Lower lobe of right lung (tissue), 2 donors: ENCODE results near the gene BLMH. TPM values are rescaled to one million over a fixed set of nuclear protein-coding genes. Genes with fewer than 3 reads are reported as not detected.
"Not testable (repeated sequence)": the region's sequence is repeated elsewhere in the genome, so short reads cannot be mapped to it uniquely, and the experiment has no call there.

Experiments used
- ATAC-seq, 2 donors: fragments of 200-7000 bp; cut with Tn5 transposase; one replicate each; pipeline ENCODE4 v1.9.1; 2020 to 2022; ENCODE audit warnings: mild to moderate bottlenecking in 2 of 2, moderate library complexity in 2 of 2
- DNase-seq: peaks from one replicate; pipeline ENCODE4 v3.0.0-alpha.2; 2020
- H3K27ac ChIP-seq: fragments of 200-600 bp; one replicate; pipeline ENCODE4 v1.8.0; 2022
- H3K27me3 ChIP-seq: fragments of 200-600 bp; one replicate; pipeline ENCODE4 v1.8.0; 2022; ENCODE audit warnings: low read depth
- H3K36me3 ChIP-seq: fragments of 200-600 bp; one replicate; pipeline ENCODE4 v1.8.0; 2022; ENCODE audit warnings: mild to moderate bottlenecking
- H3K4me1 ChIP-seq: fragments of 200-600 bp; one replicate; pipeline ENCODE4 v1.8.0; 2022
- H3K4me3 ChIP-seq: fragments of 200-600 bp; one replicate; pipeline ENCODE4 v1.8.0; 2022; ENCODE audit warnings: mild to moderate bottlenecking
- H3K9me3 ChIP-seq: fragments of 200-600 bp; one replicate; pipeline ENCODE4 v1.8.0; 2022
- CTCF ChIP-seq: fragments of 200-600 bp; IDR thresholded peaks from one replicate; pipeline ENCODE4 v1.8.0; 2022; ENCODE audit warnings: antibody characterized with exemption, mild to moderate bottlenecking
- intact Hi-C: fragments of 100-400 bp; cut with DNase I; formaldehyde crosslinking; loops from one replicate; pipeline ENCODE4 v1.11.0; 2022
- total RNA-seq: library from RNA; stranded (reverse); fragmentation: NEBNext Ultra II Directional; extraction: Animal tissue kit (Norgen Biotek cat#: 25700); gene quantifications from one replicate; pipeline ENCODE4 v1.2.1, GENCODE V29; 2021
- donor health status: DM: no; HTN: yes; CAD: no; lungs with severe emphysema.

Gene BLMH
- total RNA-seq, 1 donor from 2014 or later = 27.4 TPM

DNA sequence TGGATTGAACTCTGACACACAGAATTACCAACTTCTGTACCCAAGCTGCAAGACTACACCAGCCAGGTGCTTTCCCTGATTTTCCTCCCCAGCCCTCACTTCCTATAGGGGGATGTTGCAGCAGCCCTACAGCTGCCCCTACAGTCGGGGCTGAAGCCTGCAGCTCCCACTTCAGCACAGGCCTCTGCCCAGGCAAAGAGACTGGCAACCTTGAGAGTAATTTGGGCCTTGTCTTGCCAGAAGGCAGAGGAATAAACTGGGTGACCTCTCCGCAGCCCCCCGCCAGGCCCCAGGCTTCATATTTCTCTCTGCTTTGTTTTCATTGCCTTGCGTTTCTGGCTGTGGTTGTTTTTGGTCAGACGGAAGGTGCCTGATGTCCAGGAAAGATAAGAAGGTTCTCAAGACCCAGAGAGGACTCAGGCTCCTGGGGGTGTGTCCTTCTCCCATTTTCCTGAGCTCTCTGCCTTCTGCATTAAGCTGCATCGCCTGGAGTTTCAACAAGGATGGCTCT, 88.2 kb downstream of the BLMH start:
- no peak for TF ChIP-seq CTCF
- H3K27ac ChIP-seq = no peak overlapping the region
- no peaks in the 10 kb centered on the region for H3K9me3 ChIP-seq
- ATAC-seq (no peak), DNase-seq (no peak)
- H3K4me1 ChIP-seq = no peaks in the 10 kb centered on the region
- H3K4me3 ChIP-seq = no peak overlapping the region
- peaks cover 3% of the 10 kb centered on the region for H3K36me3 ChIP-seq
- intact Hi-C loops = no loop called here
- peaks cover 8% of the 10 kb centered on the region for H3K27me3 ChIP-seq

- ATAC-seq, H3K4me3 ChIP-seq, intact Hi-C loops, H3K27me3 ChIP-seq, H3K27ac ChIP-seq, DNase-seq, H3K4me1 ChIP-seq, H3K36me3 ChIP-seq, H3K9me3 ChIP-seq: not testable (repeated sequence)
These were observed 91.1 kb downstream of the BLMH start for GRCh38 chr17:30200656-30201055.

GRCh38 chr17:30200106-30200505, 91.6 kb downstream of the BLMH start:
- no peak for ATAC-seq
- no peaks in the 10 kb centered on the region for H3K4me1 ChIP-seq
- H3K9me3 ChIP-seq = no peaks in the 10 kb centered on the region
- H3K27me3 ChIP-seq = peaks cover 8% of the 10 kb centered on the region
- H3K4me3 ChIP-seq = no peak overlapping the region
- TF ChIP-seq CTCF = no peak
- H3K27ac ChIP-seq = no peak overlapping the region
- intact Hi-C loops = no loop called here
- DNase-seq = no peak
- H3K36me3 ChIP-seq = peaks cover 3% of the 10 kb centered on the region

DNA sequence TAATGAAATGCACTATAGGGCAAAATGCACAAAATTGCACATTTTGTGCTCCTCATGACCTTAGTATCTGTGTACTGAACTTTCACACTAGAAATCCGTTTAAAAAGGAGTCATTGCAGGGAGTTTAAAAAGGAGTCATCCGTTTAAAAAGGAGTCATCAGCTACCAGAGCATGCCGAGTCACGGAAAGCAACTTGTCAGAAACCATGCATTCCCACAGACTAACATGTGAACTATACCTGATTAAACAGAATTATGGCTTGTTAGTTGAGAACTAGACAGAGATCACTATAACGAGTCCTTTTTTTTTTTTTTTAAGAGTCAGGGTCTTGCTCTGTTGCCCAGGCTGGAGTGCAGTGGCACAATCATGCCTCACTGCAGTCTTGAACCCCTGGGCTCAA, 92.1 kb downstream of the BLMH start:
- Histone ChIP-seq H3K27ac (no peak overlapping the region), H3K9me3 (no peaks in the 10 kb centered on the region), H3K36me3 (peaks cover 3% of the 10 kb centered on the region), H3K4me1 (no peaks in the 10 kb centered on the region), H3K4me3 (no peak overlapping the region), H3K27me3 (peaks cover 6% of the 10 kb centered on the region)
- no peak for TF ChIP-seq CTCF
- ATAC-seq = no peak
- DNase-seq = no peak
- intact Hi-C loops = no loop called here

Other genes starting within 250 kb of the BLMH start
- gene NSRP1, start 175.1 kb downstream of the BLMH start, total RNA-seq = 33.1 TPM
- 140 TPM for gene SLC6A4, start 56.2 kb downstream of the BLMH start, total RNA-seq
- not detected for gene TMIGD1, start 42.1 kb upstream of the BLMH start, total RNA-seq
- 68.9 TPM for gene CPD, start 87.0 kb upstream of the BLMH start, total RNA-seq
- 50.9 TPM for gene GOSR1, start 185.5 kb upstream of the BLMH start, total RNA-seq